NOMO-1 treated with DMSO at 0.1 percent for 48 hours (cell line): ENCODE data around the gene NFE2L2.
"Not testable (repeated sequence)": the region's sequence is repeated elsewhere in the genome, so short reads cannot be mapped to it uniquely, and the experiment has no call there.

ENCODE experiments used
- DNase-seq: peaks from one replicate; lab custom pipeline; 2025; ENCODE audit not compliant: unreplicated experiment; lab: John Stamatoyannopoulos, UW

NFE2L2 gene

GRCh38 chr2:177281400-177282180 is 17.1 kb upstream of the NFE2L2 start:
- DNase-seq, result peak; percentile 48

GRCh38 chr2:177279847-177280246 is 15.3 kb upstream of the NFE2L2 start:
- no peak for DNase-seq

GRCh38 chr2:177275743-177276055 is 11.2 kb upstream of the NFE2L2 start:
- no peak for DNase-seq

GRCh38 chr2:177275040-177275742 is 10.7 kb upstream of the NFE2L2 start:
- no peak for DNase-seq

- DNase-seq, result no peak
Observed at GRCh38 chr2:177273408-177273807, 8.9 kb upstream of the NFE2L2 start.

GRCh38 chr2:177272765-177273164 is 8.2 kb upstream of the NFE2L2 start:
- DNase-seq, result no peak

GRCh38 chr2:177271981-177272666 is 7.6 kb upstream of the NFE2L2 start:
- no peak for DNase-seq

GRCh38 chr2:177270531-177270930 is 6.0 kb upstream of the NFE2L2 start:
- no peak for DNase-seq

- no peak for DNase-seq
Observed at GRCh38 chr2:177268901-177269300, 4.4 kb upstream of the NFE2L2 start.

GRCh38 chr2:177268187-177268871 is 3.8 kb upstream of the NFE2L2 start:
- DNase-seq, result no peak

- not testable (repeated sequence) for DNase-seq
Observed at GRCh38 chr2:177266955-177267354, 2.4 kb upstream of the NFE2L2 start.

- peak; percentile 83 for DNase-seq
Observed at GRCh38 chr2:177265824-177266817, 1.6 kb upstream of the NFE2L2 start.

GRCh38 chr2:177264209-177264692 is 276 bp downstream of the NFE2L2 start:
- no peak for DNase-seq

- DNase-seq, result peak; percentile 91
Observed at GRCh38 chr2:177263451-177264208, 897 bp downstream of the NFE2L2 start.

- DNase-seq, result no peak
Observed at GRCh38 chr2:177262958-177263450, 1.5 kb downstream of the NFE2L2 start.

- DNase-seq, result no peak
Observed at GRCh38 chr2:177262092-177262491, 2.4 kb downstream of the NFE2L2 start.

GRCh38 chr2:177261116-177262060 is 3.1 kb downstream of the NFE2L2 start:
- no peak for DNase-seq

GRCh38 chr2:177260379-177260778 is 4.1 kb downstream of the NFE2L2 start:
- no peak for DNase-seq
